Activated CD8-positive, alpha-beta memory T cell treated with anti-CD3 and anti-CD28 coated beads for 4 hours (primary cell): ENCODE results near the gene GNG3.

ENCODE experiments used
- DNase-seq, 2 donors: peaks; one replicate each; pipeline ENCODE4 v3.0.0-alpha.2; 2020; ENCODE audit warnings: low read depth in 2 of 2

Gene GNG3

GRCh38 chr11:62757846-62758788 lies 50.6 kb downstream of the GNG3 start:
- no peak for DNase-seq
